ENCODE measurements around the gene SPATA20.

Gene SPATA20

GRCh38 chr17:50582741-50583140 is 35.8 kb downstream of the SPATA20 start:
- no peak for DNase-seq

DNA sequence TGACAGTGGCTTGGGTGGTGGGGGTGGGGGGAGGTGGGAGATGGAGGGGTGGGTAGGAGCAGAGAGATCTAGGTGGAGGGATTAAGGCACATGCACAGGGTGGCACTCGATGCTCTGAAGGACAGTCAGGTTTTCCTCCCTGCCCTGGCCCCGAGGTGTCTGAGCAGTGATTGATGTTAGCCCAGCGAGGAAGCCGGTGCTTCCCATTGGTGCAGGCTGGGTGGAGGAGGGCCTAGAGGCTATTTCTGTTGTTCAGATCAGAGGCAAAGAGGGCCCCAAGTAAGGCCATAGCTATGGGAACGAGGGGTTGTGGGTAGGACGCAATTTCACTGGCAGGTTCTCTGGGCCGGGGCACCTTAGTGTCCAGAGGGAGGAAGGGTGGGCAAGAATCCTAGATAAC is 36.7 kb downstream of the SPATA20 start:
- no peak for DNase-seq

- no peak for DNase-seq
These were observed 37.1 kb downstream of the SPATA20 start for GRCh38 chr17:50584116-50584515.

DNA sequence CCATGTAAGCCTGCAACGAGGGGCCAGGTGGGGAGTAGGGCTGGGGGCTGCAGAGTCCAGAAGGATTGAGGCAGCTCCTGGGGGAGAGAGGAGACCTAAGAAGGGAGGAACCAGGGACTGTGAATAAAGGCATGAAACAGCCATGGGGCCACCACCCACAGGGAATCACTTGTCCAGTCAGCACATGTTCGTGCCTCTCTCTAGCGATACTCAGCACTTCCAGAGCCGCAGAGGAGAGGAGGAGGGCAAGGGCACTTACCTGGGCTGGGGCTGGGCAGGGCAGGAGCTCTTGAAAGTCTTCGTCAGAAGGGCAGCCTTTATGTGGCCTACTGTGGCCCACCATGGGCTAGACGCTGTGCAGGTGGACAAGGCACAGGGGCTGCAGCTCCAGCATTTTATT is 37.8 kb downstream of the SPATA20 start:
- no peak for DNase-seq

DNA sequence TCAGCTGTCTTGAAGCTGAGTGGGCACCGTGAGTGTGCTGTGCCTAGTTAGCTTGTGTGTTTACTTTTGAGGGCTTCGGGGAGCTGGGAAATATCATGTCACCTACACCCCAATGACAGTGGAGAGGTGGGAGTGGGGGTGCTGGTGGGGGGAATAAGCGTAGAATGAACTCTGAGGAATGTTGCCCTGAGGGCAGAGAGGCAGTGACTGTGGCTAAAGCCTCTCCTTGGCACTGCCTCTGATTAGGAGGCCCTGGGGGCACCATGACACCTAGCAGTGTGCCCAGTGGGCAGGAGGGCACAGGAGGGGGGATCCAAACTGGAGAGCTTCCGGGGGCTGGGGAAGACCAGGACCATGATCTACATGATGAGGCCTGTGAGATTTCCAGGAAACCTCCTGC is 38.4 kb downstream of the SPATA20 start:
- no peak for DNase-seq

GRCh38 chr17:50585891-50586290 is 38.9 kb downstream of the SPATA20 start:
- no peak for DNase-seq

DNA sequence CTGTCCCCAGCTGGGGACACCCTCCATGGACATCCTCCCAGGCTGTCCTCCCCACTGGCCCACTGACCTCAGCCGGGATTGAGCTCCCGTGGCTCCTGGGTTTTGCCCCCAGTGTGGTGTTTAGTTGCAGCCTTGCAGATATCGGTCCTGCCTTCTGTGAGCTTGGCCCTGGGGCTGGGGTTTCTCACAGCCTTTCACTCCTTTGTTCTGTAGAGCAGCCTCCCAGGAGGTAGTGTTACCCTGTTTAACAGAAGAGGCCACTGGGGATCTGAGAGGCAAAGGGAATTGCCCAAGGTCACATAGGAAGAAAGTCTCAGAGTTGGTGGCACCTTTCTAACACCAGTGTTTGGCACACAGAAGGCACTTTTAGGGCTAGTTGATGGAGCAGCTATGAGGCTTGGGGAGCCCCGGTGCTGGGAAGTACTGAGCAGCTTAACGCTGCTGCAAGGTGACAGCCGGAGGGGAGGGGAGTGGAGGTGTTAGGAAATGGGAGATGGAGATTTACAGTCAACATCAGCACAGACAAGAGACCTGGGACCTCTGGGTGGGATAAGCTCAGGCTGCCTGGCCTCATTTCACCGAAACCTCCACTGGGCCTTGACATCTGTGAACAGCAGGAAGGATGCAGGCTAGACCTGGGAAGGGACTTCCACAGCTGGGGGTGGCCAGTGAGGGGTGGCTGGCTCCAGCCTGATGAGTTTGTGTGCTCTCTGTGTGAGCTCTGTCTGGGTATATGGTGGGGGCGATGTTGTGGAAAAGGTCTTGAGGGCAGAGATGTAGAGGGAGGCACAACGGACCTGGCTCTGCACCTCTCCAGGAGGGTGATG is 39.7 kb downstream of the SPATA20 start:
- DNase-seq, result no peak

- no peak for DNase-seq
These were observed 40.6 kb downstream of the SPATA20 start for GRCh38 chr17:50587571-50587970.

DNA sequence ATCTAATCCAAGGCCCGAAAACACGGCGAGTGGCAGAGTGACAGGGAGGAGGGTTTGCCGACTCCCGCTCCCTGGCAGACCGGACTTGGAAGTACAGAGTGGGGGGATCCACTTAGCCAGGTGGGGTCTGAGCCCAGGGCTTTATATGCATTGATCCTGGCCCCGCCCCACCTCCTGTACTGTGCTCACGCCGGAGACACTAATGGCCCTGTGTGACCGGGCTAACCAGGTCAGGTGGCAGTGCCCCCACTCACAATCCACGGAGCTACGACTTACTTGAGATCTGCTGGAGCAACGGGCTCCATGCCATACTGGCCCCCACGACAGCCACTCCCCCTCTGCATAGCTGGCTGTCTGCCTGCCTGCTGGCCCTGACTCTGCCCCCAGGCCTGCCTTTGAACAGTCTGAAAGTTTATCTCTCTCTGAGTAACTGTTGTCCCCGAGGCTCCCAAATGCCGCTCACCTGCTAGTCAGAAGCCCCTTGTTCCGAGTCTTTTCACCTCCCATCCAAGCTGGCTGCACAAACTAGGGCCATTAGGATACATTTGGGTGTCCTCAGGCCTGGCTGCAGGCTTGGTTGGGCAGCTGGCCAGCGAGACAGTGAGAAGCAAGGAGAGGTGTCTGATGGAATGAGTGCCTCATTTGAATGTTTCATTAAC is 41.5 kb downstream of the SPATA20 start:
- DNase-seq, result no peak

DNA sequence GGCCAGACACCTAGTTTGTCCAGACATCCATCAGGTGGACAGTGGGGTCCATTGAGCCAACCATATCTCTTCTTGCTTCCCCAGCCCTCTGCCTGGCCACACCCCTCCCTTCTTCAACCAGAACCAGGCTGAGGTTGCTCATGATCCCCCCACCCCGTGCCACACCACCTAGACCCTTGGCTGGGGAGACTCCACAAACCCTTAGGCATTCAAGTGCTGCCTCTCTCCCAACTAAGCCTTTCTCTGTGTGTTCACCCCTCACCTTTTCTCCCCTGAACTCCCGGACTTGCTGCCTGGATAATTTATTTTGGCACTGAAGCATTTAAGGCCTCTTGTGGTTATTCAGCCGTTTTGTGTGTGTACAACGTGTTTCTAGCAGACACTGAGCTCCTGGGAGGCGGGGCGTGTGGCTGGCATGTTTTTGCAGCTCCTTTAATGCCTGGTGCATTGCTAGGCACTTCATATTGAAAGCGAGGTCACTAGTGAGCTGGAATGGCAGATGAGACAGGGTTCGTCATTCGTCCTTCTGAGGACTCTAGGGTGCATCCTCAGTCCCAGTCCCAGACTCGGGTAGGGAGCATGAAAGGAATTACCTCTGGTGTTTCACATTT is 42.2 kb downstream of the SPATA20 start:
- no peak for DNase-seq

DNA sequence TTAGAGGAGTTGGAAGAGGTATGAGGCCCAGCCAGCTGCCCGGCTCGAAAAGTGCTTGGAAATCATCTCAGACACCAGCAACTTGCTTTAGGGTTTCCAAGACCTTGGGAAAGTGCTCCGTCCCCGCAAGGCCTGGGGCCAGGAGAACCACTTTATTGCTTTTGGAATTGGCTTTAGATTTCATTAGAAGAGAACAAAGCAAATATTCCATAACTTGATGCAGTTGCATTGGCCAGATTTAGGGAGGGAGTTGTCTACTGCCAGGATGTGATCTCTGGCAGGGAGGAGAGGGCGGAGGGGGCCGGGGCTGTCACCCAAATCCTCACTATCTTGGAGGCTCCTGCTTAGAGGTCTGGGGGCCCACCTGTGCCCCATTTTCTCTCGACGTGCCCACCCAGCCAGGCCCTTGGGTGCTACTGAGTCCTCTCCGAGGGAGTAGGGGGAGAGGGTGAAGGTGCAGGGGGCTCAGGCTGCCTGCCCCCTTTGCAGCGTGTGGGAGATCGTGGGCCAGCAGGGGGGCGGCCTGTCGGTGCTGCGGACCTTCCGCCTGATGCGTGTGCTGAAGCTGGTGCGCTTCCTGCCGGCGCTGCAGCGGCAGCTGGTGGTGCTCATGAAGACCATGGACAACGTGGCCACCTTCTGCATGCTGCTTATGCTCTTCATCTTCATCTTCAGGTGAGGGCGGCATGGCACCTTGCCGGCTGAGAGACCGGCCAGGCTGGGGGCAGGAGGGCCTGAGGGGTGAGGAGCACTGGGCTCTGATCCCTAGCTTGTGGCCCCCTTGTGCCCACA is 44.2 kb downstream of the SPATA20 start:
- DNase-seq, result no peak

DNA sequence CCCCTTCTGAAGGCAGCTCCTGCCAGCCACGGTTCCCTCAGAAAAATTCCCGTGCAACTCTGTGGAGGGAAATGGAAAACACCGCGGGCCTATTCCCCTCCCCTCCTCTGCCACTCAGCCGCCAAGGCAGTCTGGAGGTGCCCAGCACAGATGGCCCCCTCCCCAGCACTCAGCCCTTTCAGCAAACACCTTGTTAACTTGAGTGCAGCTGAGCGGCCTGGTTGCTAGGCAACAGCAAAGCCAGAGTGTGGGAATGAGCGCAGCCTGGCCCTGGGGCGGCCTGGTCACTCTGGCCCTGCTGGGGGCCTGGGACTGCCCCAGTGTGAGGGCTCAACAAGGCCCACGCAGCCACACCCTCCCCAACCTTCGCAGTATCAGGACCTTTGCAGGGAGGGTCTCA is 46.3 kb downstream of the SPATA20 start:
- DNase-seq, result no peak

DNA sequence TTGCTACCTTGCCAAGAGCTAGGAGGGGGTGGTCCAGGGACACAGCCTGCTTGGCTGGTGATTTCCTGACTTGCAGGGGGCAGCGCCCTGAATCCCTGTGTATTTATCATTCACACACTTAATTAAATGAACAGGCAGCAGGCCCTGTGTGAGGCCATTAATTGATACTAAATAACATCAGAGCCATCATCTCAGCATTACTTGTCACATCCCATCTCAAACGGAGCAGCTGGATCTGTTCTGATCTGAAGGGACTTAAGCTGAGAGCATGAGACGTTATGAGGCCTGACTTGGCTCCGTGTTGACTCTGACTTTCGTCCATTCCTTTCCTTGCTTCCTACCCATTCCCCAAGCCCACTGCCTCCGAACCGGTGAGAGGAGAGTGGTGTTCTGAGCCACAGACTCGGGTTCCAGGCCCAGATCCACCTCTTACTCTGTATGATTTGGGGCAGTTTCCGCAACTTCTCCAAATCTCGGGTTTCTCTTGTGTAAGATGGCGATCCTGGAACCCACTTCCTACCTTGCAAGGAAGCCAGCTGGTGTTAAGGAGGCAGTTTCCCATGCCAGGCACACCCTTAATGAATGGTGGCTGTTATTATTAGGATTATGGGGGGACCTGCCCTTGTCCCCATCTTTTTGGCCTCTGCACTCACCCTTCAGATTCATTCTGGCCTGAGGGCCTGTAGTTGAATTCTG is 47.3 kb downstream of the SPATA20 start:
- DNase-seq, result no peak

DNA sequence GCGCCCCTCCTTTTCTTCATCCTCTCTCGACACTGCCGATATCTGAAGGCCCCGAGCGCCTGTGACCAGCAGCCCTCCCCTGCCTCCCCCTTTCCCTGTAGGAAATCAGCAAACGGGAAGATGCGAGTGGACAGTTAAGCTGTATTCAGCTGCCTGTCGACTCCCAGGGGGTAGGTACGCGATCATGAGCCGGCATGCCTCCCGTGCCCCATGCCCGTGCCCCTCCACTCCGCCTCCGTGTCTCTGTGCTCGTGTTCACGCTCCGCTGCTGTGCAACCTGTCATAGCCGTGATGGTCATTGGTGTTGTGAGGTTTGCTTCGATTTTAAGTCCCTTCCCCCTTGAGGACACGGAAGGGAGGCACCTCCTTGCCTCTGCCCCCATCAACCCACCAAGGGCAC is 47.9 kb downstream of the SPATA20 start:
- no peak for DNase-seq

DNA sequence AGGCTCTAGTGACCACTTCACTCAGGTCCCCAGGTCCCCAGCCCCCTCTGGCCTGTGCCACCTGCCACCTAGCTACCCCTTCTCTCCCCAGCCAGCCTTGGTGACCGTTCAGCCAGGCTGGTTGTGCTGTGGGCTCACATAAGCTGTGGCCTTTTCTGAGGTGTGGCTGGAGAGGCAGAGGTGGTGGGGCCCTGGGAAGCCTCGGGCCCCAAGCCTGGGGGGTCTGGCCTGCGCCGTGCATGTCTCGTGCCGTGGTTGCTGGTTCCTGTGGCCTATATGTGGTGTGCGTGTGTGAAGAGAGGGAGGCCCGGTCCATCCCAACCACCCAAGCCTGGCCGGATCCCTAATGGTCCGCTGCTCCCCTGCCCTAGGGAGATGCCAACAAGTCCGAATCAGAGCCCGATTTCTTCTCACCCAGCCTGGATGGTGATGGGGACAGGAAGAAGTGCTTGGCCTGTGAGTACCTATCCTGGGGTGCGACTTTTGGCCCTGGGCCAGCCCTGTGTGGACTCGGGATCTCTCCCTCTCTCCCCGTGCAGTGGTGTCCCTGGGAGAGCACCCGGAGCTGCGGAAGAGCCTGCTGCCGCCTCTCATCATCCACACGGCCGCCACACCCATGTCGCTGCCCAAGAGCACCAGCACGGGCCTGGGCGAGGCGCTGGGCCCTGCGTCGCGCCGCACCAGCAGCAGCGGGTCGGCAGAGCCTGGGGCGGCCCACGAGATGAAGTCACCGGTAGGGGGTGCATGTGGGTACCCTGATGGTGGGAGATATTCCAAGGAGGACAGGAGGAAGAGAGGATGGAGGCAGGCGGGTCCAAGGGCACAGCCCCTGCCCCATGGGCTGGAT is 49.4 kb downstream of the SPATA20 start:
- no peak for DNase-seq

DNA sequence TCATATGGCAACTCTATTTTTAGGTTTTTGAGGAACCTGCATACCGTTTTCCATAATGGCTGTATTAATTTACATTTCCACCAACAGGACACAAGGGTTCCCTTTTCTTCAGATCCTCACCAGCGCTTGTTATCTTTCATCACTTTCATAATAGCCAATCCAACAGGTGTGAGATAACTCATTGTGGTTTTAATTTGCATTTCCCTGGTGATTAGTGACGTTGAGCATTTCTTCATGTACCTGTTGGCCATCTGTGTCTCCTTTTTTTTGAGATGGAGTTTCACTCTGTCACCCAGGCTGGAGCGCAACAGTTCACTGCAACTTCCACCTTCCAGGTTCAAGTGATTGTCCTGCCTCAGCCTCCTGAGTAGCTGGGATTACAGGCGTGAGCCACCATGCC is 51.5 kb downstream of the SPATA20 start:
- no peak for DNase-seq

DNA sequence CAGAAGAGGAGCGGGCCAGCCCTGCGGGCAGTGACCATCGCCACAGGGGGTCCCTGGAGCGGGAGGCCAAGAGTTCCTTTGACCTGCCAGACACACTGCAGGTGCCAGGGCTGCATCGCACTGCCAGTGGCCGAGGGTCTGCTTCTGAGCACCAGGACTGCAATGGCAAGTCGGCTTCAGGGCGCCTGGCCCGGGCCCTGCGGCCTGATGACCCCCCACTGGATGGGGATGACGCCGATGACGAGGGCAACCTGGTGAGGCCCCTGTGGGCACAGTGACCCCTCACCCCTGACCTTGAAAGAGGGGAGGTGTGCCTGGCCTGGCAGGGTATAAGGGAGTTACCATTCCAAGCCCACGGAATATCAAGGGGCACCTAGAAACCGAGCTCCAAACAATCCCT is 52.6 kb downstream of the SPATA20 start:
- no peak for DNase-seq

- DNase-seq, result no peak
These were observed 54.9 kb downstream of the SPATA20 start for GRCh38 chr17:50601823-50602375.

DNA sequence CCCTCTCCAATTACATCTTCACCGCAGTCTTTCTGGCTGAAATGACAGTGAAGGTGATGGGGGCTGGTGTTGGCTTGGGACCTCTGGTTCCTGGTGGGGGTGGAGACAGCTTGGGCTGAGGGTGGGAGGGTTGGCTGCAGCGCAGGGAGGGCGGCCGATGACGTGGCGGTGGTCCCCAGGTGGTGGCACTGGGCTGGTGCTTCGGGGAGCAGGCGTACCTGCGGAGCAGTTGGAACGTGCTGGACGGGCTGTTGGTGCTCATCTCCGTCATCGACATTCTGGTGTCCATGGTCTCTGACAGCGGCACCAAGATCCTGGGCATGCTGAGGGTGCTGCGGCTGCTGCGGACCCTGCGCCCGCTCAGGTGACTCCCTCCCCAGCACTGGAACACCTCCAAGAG is 55.9 kb downstream of the SPATA20 start:
- no peak for DNase-seq

DNA sequence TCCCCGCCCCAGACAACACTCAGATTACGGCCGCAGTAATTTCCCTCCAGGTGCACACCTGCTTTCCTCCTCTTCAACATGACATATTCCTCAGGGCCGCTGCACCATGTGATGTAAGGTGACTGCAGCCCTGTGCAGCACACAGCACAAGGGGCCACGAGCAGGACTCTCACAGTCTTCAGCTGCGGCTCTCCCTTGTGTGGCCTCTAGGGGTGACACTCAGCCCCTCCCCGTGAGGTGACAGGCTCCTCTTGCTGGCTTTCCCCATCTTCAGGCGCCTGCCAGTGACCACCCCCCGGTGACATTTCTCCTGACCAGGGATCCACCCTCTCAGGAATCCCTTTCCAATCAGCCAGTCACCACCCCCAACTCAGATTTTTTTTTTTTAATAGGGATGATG is 56.4 kb downstream of the SPATA20 start:
- no peak for DNase-seq

GRCh38 chr17:50604513-50604912 is 57.5 kb downstream of the SPATA20 start:
- no peak for DNase-seq
